HG03060 (cell line): ENCODE measurements around the gene PSMB11.

ENCODE experiments used
- ATAC-seq: cut with Tn5 transposase; IDR thresholded peaks from one replicate; pipeline ENCODE4 v1.9.1; 2021; ENCODE audit warnings: low read depth, moderate number of reproducible peaks; ENCODE audit not compliant: unreplicated experiment

PSMB11 gene

DNA sequence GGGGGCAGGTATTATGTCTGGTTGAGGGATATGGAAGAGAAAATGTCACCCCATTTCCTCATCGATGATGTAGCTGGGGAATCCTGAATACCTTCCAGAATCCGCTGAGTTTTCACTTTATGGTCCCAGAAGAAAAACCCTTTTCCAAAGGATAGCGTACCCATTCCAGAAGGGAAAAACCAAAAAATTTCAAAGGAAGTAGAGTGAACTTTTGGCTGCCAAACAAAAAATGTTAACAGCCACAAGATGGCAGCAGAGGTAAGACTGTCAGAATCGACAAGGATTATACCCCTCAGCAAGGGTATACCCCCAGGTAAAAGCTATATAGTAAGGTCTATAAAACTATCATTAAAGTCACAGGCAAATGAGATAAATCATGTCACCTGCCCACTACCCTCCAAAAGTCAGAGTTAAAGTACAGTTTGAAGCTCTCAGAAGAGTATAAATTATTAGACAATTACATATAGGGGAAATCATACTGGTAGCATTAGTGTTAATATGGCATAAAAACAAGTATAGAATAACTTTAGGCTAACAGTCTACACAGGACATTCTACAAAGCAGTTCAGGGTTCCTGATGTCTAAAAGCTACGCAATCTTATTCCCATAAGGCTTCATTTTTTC is 34.9 kb downstream of the PSMB11 start:
- ATAC-seq = no peak

DNA sequence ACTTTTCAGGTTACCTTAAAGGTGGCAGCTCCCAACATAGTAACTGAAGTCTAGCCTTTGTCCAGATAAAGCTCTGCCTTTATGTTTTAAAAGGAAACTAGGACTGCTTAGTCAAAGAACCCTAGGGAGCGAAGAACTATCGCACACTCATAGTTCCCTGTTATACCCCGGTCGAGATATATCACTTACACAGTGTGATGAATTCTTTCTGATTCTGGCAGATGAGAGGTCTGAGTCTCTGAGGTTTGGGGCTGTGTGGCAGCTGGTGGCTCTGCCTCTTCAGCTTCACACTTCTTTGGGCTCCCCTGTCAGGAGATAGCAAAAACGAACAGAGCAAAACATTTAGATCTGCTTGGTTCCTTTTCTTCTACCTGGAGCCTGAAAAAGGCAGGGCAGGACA is 36.0 kb downstream of the PSMB11 start:
- ATAC-seq = no peak

DNA sequence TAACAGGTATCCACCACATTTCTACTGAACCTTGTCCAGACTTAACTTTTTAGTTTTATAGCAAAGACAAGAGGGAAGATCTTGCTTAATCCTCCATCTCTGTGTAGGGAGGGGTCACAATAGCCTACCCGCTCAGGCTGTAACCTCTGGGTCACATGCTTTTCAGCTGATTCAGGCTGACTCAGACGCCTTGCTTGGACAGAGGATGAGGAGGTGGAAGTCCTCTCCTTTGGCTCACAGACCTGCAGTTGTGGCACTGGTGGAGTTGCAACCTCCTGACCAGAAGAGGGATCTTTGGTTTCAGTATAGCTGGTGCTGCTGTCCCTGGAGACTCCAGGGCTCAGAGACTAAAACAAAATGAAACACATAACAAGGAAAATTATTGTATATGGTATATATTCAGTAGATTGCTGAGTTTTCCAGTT is 36.7 kb downstream of the PSMB11 start:
- no peak for ATAC-seq

DNA sequence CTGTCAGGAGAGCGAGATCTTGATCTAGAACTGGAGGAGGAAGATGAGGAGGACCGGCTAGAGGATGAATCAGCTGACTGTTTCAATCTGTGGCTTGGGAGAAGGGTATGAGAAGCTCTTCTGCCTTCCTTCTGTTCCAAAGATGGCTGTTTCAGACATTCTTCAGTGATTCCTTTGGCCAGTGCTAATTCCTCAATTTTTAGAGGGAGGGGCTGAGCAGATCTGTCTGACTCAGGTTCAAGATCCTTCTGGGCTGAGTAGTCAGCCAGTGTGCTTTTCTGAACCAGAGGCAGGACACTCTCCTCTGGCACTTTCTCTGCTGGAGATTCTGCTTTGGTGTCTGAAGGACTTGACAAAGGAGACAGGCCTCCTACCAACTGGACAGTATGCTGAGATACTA is 37.7 kb downstream of the PSMB11 start:
- no peak for ATAC-seq

DNA sequence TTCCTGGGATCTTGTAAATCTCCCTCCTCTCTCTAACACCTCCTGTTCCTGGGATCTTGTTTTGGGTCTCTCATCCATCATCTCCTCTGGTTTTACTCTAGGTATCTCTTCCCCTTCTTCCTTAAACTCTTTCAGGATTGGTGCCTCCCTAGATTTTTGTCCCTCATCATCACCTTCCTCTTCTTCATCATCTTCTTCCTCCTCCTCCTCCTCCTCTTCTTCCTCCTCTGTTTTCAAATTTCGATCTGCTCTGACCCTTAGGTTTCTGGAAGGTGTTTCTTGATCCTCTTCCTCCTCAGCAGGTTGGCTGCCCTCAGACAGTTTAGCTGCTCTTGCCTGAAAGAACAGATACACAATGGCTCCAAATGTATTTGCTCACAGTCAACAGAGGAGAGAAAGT is 38.5 kb downstream of the PSMB11 start:
- ATAC-seq = no peak

DNA sequence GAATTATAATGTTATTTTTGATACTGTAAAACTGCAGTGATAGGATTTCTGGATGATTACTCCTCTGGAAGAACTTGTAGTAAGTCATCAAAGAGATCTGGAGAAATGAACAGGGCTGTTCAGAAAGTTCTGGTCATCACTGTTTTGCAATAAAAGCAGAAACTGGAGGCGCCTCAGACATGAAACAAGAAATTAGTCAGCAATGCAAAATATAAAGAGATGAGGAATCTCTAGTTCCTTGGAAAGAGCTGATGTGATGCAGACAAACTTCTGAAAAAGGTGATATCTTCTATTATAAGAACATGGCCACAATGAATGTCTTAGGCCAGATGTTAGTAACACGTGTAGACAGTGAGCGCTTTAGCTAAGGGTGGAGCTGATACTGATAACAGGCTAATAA is 43.4 kb downstream of the PSMB11 start:
- ATAC-seq = no peak

DNA sequence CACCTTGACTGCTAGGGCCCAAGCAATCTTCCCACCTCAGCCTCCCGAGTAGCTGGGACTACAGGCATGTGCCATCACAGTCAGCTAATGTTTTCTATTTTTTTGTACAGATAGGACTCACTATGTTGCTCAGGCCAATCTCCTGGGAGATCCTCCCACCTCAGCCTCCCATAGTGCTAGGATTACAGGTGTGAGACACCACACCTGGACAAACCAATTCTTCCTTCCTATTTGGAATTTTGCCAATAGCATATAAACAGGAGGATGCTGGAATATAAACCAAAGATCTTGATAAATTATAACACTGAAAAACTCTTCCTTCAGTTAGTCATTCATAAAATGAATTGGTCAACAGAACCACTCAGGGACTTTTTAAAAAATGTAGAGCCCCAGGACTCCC is 44.6 kb downstream of the PSMB11 start:
- no peak for ATAC-seq

DNA sequence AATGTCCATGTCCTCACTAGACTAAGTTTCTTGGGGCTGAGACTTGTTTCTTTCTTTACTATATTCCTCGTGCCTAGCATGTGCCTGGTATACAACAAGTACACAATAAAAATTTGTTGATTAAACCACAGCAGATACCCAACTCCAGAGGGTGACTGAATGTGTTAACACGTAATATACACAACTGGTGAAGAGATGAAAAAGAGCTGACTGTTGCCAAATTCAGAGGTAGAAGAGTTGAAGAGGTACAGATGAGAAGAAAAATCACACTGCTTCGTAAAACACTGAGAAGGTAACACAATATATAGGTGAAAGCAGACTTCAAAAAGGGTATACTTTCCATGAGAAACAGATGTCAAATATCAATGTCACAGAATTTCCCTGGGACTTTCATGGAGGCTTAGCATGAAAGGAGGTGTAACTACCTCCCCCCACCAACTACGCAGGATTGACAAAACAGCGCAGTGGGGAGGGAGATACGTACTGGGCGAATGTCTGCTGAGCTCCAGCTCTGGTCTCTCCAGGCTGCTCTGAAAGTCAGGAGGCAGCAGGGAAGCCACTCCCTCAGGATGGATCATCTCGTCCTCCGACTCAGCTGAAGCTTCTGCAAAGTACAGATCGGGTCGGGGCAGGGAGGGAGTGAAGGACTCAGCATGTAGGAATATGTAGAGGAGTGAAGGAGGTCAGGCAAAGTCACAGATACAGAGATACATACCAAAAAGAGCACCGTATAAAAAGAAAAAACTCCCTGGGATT is 47.7 kb downstream of the PSMB11 start:
- no peak for ATAC-seq

DNA sequence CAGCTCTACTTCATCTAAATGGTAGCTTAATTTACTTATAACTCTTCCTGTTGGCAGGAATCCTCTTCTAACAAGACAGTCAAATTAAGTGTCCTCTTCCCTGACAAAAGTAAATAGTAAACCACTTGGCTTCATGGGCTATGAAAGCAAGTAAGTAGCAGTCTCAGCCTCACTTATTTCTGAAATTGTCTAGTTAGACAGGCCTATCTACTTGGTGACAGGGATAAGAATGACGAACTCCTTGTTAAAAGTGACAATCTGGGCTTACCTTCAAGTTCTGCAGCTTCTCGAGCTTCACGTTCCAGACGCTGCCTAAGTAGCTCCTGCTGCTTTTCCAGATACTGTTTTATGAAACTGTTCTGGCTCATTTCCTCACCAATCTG is 48.2 kb downstream of the PSMB11 start:
- ATAC-seq = no peak

DNA sequence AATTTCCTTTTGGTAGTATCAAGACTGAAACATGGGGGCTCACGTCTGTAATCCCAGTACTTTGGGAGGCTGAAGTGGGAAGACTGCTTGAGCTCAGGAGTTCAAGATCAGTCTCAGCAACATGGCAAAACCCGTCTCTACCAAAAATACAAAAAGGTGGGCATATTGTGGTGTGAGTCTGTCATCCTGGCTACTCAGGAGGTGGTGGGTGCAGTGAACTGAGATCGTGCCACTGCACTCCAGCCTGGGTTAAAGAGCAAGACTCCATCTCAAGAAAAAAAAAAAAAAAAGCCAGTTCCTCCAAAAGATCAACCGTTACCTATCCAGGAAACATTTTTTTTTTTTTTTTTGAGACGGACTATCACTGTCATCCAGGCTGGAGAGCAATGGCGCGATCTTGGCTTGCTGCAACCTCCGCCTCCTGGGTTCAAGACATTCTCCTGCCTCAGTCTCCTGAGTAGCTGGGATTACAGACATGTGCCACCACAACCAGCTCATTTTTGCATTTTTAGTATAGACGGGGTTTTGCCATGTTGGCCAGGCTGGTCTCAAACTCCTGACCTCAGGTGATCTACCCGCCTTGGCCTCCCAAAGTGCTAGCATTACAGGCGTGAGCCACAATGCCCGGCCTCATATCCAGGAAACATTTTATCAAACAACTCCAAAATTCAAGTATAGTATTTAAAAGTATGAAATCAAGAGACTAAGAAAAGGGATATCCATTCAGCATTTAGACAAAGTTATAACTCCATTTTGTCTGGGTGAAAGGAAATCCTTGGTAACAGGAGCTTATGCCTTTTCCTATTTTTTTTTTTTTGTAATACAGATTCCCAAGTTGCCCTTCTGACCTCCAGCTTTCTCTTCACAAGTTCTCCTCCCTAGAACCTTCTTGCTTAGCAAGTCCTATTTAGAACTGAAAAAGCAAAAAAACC is 49.5 kb downstream of the PSMB11 start:
- ATAC-seq = no peak

DNA sequence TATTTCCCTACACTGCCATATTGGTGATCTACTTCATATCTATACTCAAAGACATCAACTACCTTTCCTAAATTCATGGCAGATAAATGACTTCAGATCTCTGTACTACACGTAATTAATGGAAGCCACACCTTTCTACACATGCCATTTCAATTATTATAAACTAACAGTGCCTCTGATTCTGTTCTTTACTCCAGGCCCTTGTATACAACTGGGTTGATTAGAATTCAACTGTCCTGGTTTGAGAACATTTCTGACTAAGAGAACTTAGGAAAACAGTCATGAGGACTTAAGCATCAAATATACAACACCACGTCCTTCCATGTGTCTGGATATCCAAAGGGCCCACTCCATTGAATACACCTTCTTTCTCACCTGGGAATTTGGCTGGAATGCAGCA is 51.1 kb downstream of the PSMB11 start:
- no peak for ATAC-seq

DNA sequence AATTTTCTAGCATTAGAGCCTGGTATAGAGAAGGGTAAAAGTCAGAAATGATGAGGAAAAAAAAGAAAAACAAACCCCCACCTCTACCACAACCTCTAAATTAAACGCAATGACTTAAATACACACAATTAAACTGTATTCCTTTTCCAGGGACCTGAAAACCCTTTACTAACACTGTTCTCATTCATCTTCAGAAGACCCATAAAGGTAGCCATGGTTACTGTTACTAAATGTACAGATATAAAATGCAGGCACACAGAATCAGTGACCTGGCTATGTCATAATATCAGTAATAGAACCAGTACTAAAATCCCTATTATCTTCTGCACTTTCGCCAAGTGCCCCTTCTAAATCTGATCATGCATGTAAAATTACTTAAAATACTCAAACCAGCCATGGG is 51.5 kb downstream of the PSMB11 start:
- ATAC-seq = no peak
